K562 (cell line): ENCODE measurements around the gene IARS1. TPM values are rescaled to one million over a fixed set of nuclear protein-coding genes. Genes with fewer than 3 reads are reported as not detected.

ENCODE experiments used
- BRD4 ChIP-seq: fragments of 200-600 bp; sonication (generic); IDR thresholded peaks from 2 replicates; pipeline ENCODE4 v1.6.1; 2017; ENCODE audit warnings: inconsistent platforms
- E2F4 ChIP-seq: sonication (generic); formaldehyde crosslinking; IDR thresholded peaks from 2 replicates; pipeline ENCODE4 v1.8.0; 2022; ENCODE audit warnings: mild to moderate bottlenecking, low read depth, missing genetic modification reagents
- E2F6 ChIP-seq, 2 experiments: IDR thresholded peaks; 2 replicates each; pipeline ENCODE4 v1.6.1; 2011; ENCODE audit warnings: borderline replicate concordance in 1 of 2, control low read depth in 1 of 2, low read depth in 1 of 2, low read length in 1 of 2, mild to moderate bottlenecking in 1 of 2, mixed read lengths in 1 of 2, moderate library complexity in 1 of 2; ENCODE audit not compliant: insufficient read depth in 1 of 2, insufficient read length in 1 of 2, poor library complexity in 1 of 2, severe bottlenecking in 1 of 2; ENCODE audit errors: extremely low read depth in 1 of 2
- HMBOX1 ChIP-seq: sonication (generic); IDR thresholded peaks from 2 replicates; pipeline ENCODE4 v1.6.1; 2016
- KLF10 ChIP-seq: fragments of 250-450 bp; sonication (Bioruptor Pico); IDR thresholded peaks from 2 replicates; pipeline ENCODE4 v1.6.1; 2021; ENCODE audit warnings: matching md5 sums
- MEF2A ChIP-seq: IDR thresholded peaks from 2 replicates; pipeline ENCODE4 v1.6.1; 2011; ENCODE audit warnings: low read depth, mild to moderate bottlenecking, low read length, moderate library complexity; ENCODE audit not compliant: control insufficient read depth
- MLX ChIP-seq, 2 experiments: fragments of 450-650 bp in 1 of 2; sonication (generic) in 1 of 2; formaldehyde crosslinking; conservative IDR thresholded peaks; 2 replicates each; pipeline versions ENCODE4 v1.4.0 to v1.8.1; 2020 to 2022; ENCODE audit warnings: mild to moderate bottlenecking in 1 of 2, missing genetic modification reagents in 1 of 2
- MTA3 ChIP-seq: fragments of 450-650 bp; formaldehyde crosslinking; IDR thresholded peaks from 2 replicates; pipeline ENCODE4 v1.6.1; 2017; ENCODE audit warnings: mild to moderate bottlenecking, borderline replicate concordance
- NEUROD1 ChIP-seq: fragments of 150-350 bp; IDR thresholded peaks from 2 replicates; pipeline ENCODE4 v1.6.1; 2014; ENCODE audit warnings: borderline replicate concordance, low read length, low read depth; ENCODE audit not compliant: partially characterized antibody
- PREB ChIP-seq: sonication (generic); formaldehyde crosslinking; IDR thresholded peaks from 2 replicates; pipeline ENCODE4 v1.8.1; 2023; ENCODE audit warnings: mild to moderate bottlenecking, missing genetic modification reagents
- SRSF7 ChIP-seq: fragments of 200-400 bp; formaldehyde crosslinking; optimal IDR thresholded peaks from 2 replicates; pipeline ENCODE3; 2017; ENCODE audit warnings: mild to moderate bottlenecking, low read depth, low read length
- ZNF23 ChIP-seq: fragments of 250-450 bp; sonication (Bioruptor Pico); IDR thresholded peaks from 2 replicates; pipeline ENCODE4 v1.4.0; 2020; ENCODE audit warnings: mild to moderate bottlenecking
- ZNF263 ChIP-seq: sonication (generic); formaldehyde crosslinking; IDR thresholded peaks from 2 replicates; pipeline ENCODE4 v1.8.0; 2022; ENCODE audit warnings: mild to moderate bottlenecking, missing genetic modification reagents, borderline replicate concordance
- ZNF280B ChIP-seq: fragments of 250-450 bp; sonication (Bioruptor Pico); IDR thresholded peaks from 2 replicates; pipeline ENCODE4 v1.5.1; 2021; ENCODE audit warnings: mild to moderate bottlenecking
- ZNF41 ChIP-seq: fragments of 250-450 bp; sonication (Bioruptor Pico); conservative IDR thresholded peaks from 2 replicates; pipeline ENCODE4 v1.4.0; 2020; ENCODE audit warnings: mild to moderate bottlenecking
- ZNF655 ChIP-seq: fragments of 250-450 bp; sonication (Bioruptor Pico); IDR thresholded peaks from 2 replicates; pipeline ENCODE4 v1.5.0; 2021
- ZNF707 ChIP-seq: fragments of 250-450 bp; sonication (Bioruptor Pico); conservative IDR thresholded peaks from 2 replicates; pipeline ENCODE4 v1.8.0; 2022; ENCODE audit warnings: inconsistent platforms, mild to moderate bottlenecking, moderate library complexity
- polyA plus RNA-seq, 8 experiments: library from polyadenylated mRNA; depleted of rRNA in 4 of 8; stranded (reverse) in 5 of 8; unstranded in 3 of 8; fragments of >200 nt; fragmentation: Nextera tagmentation in 2 of 8; fragmentation: Illumina TruSeq in 1 of 8; extraction: Ambion mirVana in 2 of 8; extraction: Trizol in 1 of 8; gene quantifications; 2 replicates each; pipeline versions ENCODE4 v1.2.1 to v1.2.3, GENCODE V29; 2011 to 2014; ENCODE audit warnings: inconsistent platforms in 1 of 8, missing spikeins in 1 of 8
- total RNA-seq, 7 experiments: library from RNA; depleted of rRNA in 6 of 7; stranded (reverse); fragments of >200 nt in 6 of 7; fragmentation: Illumina TruSeq in 2 of 7; extraction: Trizol in 2 of 7; gene quantifications; 2 replicates each; pipeline versions ENCODE4 v1.2.1 to v1.2.3, GENCODE V29; 2011 to 2021; ENCODE audit warnings: low replicate concordance in 1 of 7

Gene IARS1
- total and polyA plus RNA-seq, 9 of the 15 experiments (the other 6 are each of a cell fraction or from before 2014, with no cell fraction given): 119 to 371 (median 234) TPM

GRCh38 chr9:92325269-92325990, 31.9 kb upstream of the IARS1 start, which contains the start of the genes CENPP and NOL8 (continued):
- peak; percentile 90 for TF ChIP-seq E2F4 (CRISPR knock-in tag)
- TF ChIP-seq ZNF23 (CRISPR knock-in tag): no peak
- peak; percentile 70 to 91 for TF ChIP-seq E2F6 (IDR thresholded peaks at IDR 0.05; ENCODE audit: borderline replicate concordance in 1 of 2, extremely low read depth in 1 of 2, insufficient read depth in 1 of 2, insufficient read length in 1 of 2, low read depth in 1 of 2, low read length in 1 of 2, poor library complexity in 1 of 2, severe bottlenecking in 1 of 2)
- TF ChIP-seq PREB (CRISPR knock-in tag): no peak
- TF ChIP-seq ZNF280B (CRISPR knock-in tag): no peak
- no peak for TF ChIP-seq BRD4
- TF ChIP-seq HMBOX1: no peak
- no peak for TF ChIP-seq SRSF7
- no peak for TF ChIP-seq ZNF41 (CRISPR knock-in tag)
- 0 out of 2 replicates have a peak, but pooled peaks have one; percentile 48 for TF ChIP-seq ZNF707 (CRISPR knock-in tag)
- TF ChIP-seq KLF10: no peak
- no peak for TF ChIP-seq MEF2A
- TF ChIP-seq MLX (CRISPR knock-in tag; conservative IDR thresholded peaks at IDR 0.05): no peak
- no peak for TF ChIP-seq ZNF655 (CRISPR knock-in tag)
- 0 out of 2 replicates have a peak, but pooled peaks have one; percentile 18 for TF ChIP-seq ZNF263 (CRISPR knock-in tag)
- TF ChIP-seq NEUROD1: peak; percentile 87
- 0 out of 2 replicates have a peak, but pooled peaks have one; percentile 86 for TF ChIP-seq MTA3
